HEK293 (cell line): ENCODE data around the gene SRBD1.

Experiments
- CTCF ChIP-seq: fragments of 450-650 bp; formaldehyde crosslinking; IDR thresholded peaks from 2 replicates; pipeline ENCODE4 v1.5.1; 2016; ENCODE audit warnings: missing biosample characterization, missing genetic modification characterization
- KLF9 ChIP-seq: fragments of 450-650 bp; formaldehyde crosslinking; IDR thresholded peaks from 2 replicates; pipeline ENCODE4 v1.5.1; 2016; ENCODE audit warnings: missing biosample characterization, missing genetic modification characterization, low read depth
- ZBTB21 ChIP-seq: fragments of 450-650 bp; formaldehyde crosslinking; IDR thresholded peaks from 2 replicates; pipeline ENCODE4 v1.5.1; 2017; ENCODE audit warnings: missing biosample characterization, missing genetic modification characterization
- ZFHX2 ChIP-seq: fragments of 450-650 bp; formaldehyde crosslinking; conservative IDR thresholded peaks from 2 replicates; pipeline ENCODE4 v1.5.1; 2016; ENCODE audit warnings: missing biosample characterization, missing genetic modification characterization
- ZFP41 ChIP-seq: fragments of 450-650 bp; formaldehyde crosslinking; IDR thresholded peaks from 2 replicates; pipeline ENCODE4 v1.5.1; 2016; ENCODE audit warnings: missing biosample characterization, missing genetic modification characterization, borderline replicate concordance
- ZNF311 ChIP-seq: fragments of 450-650 bp; formaldehyde crosslinking; IDR thresholded peaks from 2 replicates; pipeline ENCODE4 v1.5.1; 2017; ENCODE audit warnings: missing biosample characterization, missing genetic modification characterization, borderline replicate concordance
- ZNF837 ChIP-seq: fragments of 450-650 bp; formaldehyde crosslinking; IDR thresholded peaks from 2 replicates; pipeline ENCODE4 v1.5.1; 2016; ENCODE audit warnings: missing biosample characterization, missing genetic modification characterization

GRCh38 chr2:45571940-45572339 is 39.1 kb downstream of the SRBD1 start:
- no peak for TF ChIP-seq ZNF837 (tag by site-specific recombination)
- no peak for TF ChIP-seq ZNF311 (tag by site-specific recombination)
- TF ChIP-seq ZFHX2 (tag by site-specific recombination): no peak
- no peak for TF ChIP-seq ZBTB21 (tag by site-specific recombination)
- TF ChIP-seq CTCF: no peak
- no peak for TF ChIP-seq ZFP41 (tag by site-specific recombination)
- no peak for TF ChIP-seq KLF9
